H9 (cell line): Measurements from ENCODE around the gene HOXC6. TPM values are rescaled to one million over a fixed set of nuclear protein-coding genes. Genes with fewer than 3 reads are reported as not detected.

Source experiments
- DNase-seq: peaks from one replicate; pipeline ENCODE4 v3.0.0-alpha.2; 2017
- H2AFZ ChIP-seq: one replicate; pipeline ENCODE4 v1.6.1; 2013; ENCODE audit warnings: mild to moderate bottlenecking, low read length, control low read depth, moderate library complexity
- H2AK5ac ChIP-seq: 2 replicates; pipeline ENCODE4 v1.6.1; 2013; ENCODE audit warnings: low read length, control low read depth, mixed read lengths; ENCODE audit not compliant: insufficient read length
- H2BK120ac ChIP-seq: one replicate; pipeline ENCODE4 v1.6.1; 2013; ENCODE audit warnings: low read depth, mild to moderate bottlenecking, low read length, control low read depth, inconsistent platforms; ENCODE audit not compliant: poor library complexity, severe bottlenecking
- H2BK12ac ChIP-seq: 2 replicates; pipeline ENCODE4 v1.6.1; 2013; ENCODE audit warnings: low read length, control low read depth, mixed read lengths, low read depth; ENCODE audit not compliant: insufficient read length
- H2BK15ac ChIP-seq: 2 replicates; pipeline ENCODE4 v1.6.1; 2013; ENCODE audit warnings: low read depth, low read length, control low read depth
- H2BK20ac ChIP-seq: one replicate; pipeline ENCODE4 v1.6.1; 2013; ENCODE audit warnings: low read depth, mild to moderate bottlenecking, low read length, control low read depth, inconsistent platforms; ENCODE audit not compliant: poor library complexity, severe bottlenecking
- H2BK5ac ChIP-seq: 2 replicates; pipeline ENCODE4 v1.6.1; 2013; ENCODE audit warnings: low read length, control low read depth, mixed read lengths; ENCODE audit not compliant: insufficient read length
- H3K14ac ChIP-seq: 2 replicates; pipeline ENCODE4 v1.6.1; 2013; ENCODE audit warnings: low read length, control low read depth; ENCODE audit not compliant: insufficient read depth
- H3K18ac ChIP-seq: 2 replicates; pipeline ENCODE4 v1.6.1; 2013; ENCODE audit warnings: low read depth, mild to moderate bottlenecking, mixed read lengths, low read length, control low read depth; ENCODE audit not compliant: insufficient read length
- H3K23ac ChIP-seq: 2 replicates; pipeline ENCODE4 v1.6.1; 2013; ENCODE audit warnings: low read length, control low read depth, mixed read lengths, low read depth; ENCODE audit not compliant: insufficient read length
- H3K23me2 ChIP-seq: 2 replicates; pipeline ENCODE4 v1.6.1; 2013; ENCODE audit warnings: low read depth, mild to moderate bottlenecking, mixed read lengths, low read length, control low read depth; ENCODE audit not compliant: insufficient read length, poor library complexity, severe bottlenecking
- H3K27ac ChIP-seq: 2 replicates; pipeline ENCODE4 v1.5.1; 2013; ENCODE audit warnings: low read length, control low read depth, mixed read lengths, low read depth; ENCODE audit not compliant: insufficient read length
- H3K27me3 ChIP-seq: 2 replicates; pipeline ENCODE4 v1.6.1; 2013; ENCODE audit warnings: low read length, control low read depth, inconsistent platforms; ENCODE audit not compliant: insufficient read depth
- H3K4ac ChIP-seq: 2 replicates; pipeline ENCODE4 v1.6.1; 2013; ENCODE audit warnings: low read depth, mild to moderate bottlenecking, control low read depth, inconsistent platforms, low read length, moderate library complexity
- H3K4me1 ChIP-seq: 2 replicates; pipeline ENCODE4 v1.6.1; 2013; ENCODE audit warnings: low read length, control low read depth, inconsistent platforms; ENCODE audit not compliant: insufficient read depth
- H3K4me2 ChIP-seq: 2 replicates; pipeline ENCODE4 v1.6.1; 2013; ENCODE audit warnings: low read length, control low read depth, mixed read lengths; ENCODE audit not compliant: insufficient read length, insufficient read depth
- H3K56ac ChIP-seq: 2 replicates; pipeline ENCODE4 v1.6.1; 2013; ENCODE audit warnings: low read depth, mild to moderate bottlenecking, mixed read lengths, low read length, control low read depth; ENCODE audit not compliant: insufficient read length
- H3K79me1 ChIP-seq: 2 replicates; pipeline ENCODE4 v1.6.1; 2013; ENCODE audit warnings: low read depth, mild to moderate bottlenecking, moderate library complexity, low read length, control low read depth, inconsistent platforms; ENCODE audit not compliant: insufficient read depth, poor library complexity, severe bottlenecking
- H3K79me2 ChIP-seq: 2 replicates; pipeline ENCODE4 v1.6.1; 2013; ENCODE audit warnings: low read length, control low read depth, inconsistent platforms; ENCODE audit not compliant: insufficient read depth
- H3K9ac ChIP-seq: 2 replicates; pipeline ENCODE4 v1.6.1; 2013; ENCODE audit warnings: low read length, control low read depth, mixed read lengths; ENCODE audit not compliant: insufficient read length; ENCODE audit errors: extremely low read depth
- H3K9me3 ChIP-seq: one replicate; pipeline ENCODE4 v1.6.1; 2013; ENCODE audit warnings: low read depth, low read length, inconsistent platforms; ENCODE audit not compliant: control insufficient read depth
- H3T11ph ChIP-seq: one replicate; pipeline ENCODE4 v1.6.1; 2013; ENCODE audit warnings: mild to moderate bottlenecking, low read length, control low read depth, inconsistent platforms
- H4K20me1 ChIP-seq: one replicate; pipeline ENCODE4 v1.6.1; 2013; ENCODE audit not compliant: control insufficient read depth, insufficient read length, insufficient read depth
- H4K5ac ChIP-seq: 2 replicates; pipeline ENCODE4 v1.6.1; 2013; ENCODE audit warnings: low read depth, mild to moderate bottlenecking, mixed read lengths, low read length, control low read depth; ENCODE audit not compliant: insufficient read length
- H4K8ac ChIP-seq: replicated peaks from 2 replicates; pipeline ENCODE4 v1.6.1; 2013; ENCODE audit warnings: low read length, control low read depth, mixed read lengths, low read depth; ENCODE audit not compliant: insufficient read length
- H4K91ac ChIP-seq: 2 replicates; pipeline ENCODE4 v1.6.1; 2013; ENCODE audit warnings: low read depth, mild to moderate bottlenecking, moderate library complexity, mixed read lengths, low read length, control low read depth; ENCODE audit not compliant: insufficient read length
- H3K27ac Mint-ChIP-seq, 3 experiments: 2 replicates in 2 of 3; 3 replicates in 1 of 3; pipeline ENCODE4 v1.8.0; 2020 to 2021; ENCODE audit warnings: mixed read lengths in 3 of 3, mild to moderate bottlenecking in 1 of 3, moderate library complexity in 1 of 3
- H3K27me3 Mint-ChIP-seq: 2 replicates; pipeline ENCODE4 v1.8.0; 2021; ENCODE audit warnings: low read depth, mild to moderate bottlenecking, moderate library complexity, mixed read lengths
- H3K36me3 Mint-ChIP-seq, 3 experiments: 2 replicates in 2 of 3; 3 replicates in 1 of 3; pipeline ENCODE4 v1.8.0; 2020 to 2021; ENCODE audit warnings: low read depth in 3 of 3, mixed read lengths in 3 of 3; ENCODE audit not compliant: insufficient read depth in 1 of 3
- H3K4me1 Mint-ChIP-seq, 2 experiments: 2 replicates each; pipeline ENCODE4 v1.8.0; 2020; ENCODE audit warnings: mixed read lengths in 2 of 2
- H3K4me3 Mint-ChIP-seq, 2 experiments: 2 replicates in 1 of 2; 3 replicates in 1 of 2; pipeline ENCODE4 v1.8.0; 2020 to 2021; ENCODE audit warnings: mild to moderate bottlenecking in 2 of 2, mixed read lengths in 2 of 2, moderate library complexity in 1 of 2
- H3K9me3 Mint-ChIP-seq, 2 experiments: 2 replicates in 1 of 2; 3 replicates in 1 of 2; pipeline ENCODE4 v1.8.0; 2020; ENCODE audit warnings: mild to moderate bottlenecking in 2 of 2, mixed read lengths in 2 of 2, moderate library complexity in 1 of 2
- CTCF ChIP-seq: fragments of 200-600 bp; sonication (generic); conservative IDR thresholded peaks from 3 replicates; pipeline ENCODE4 v1.8.0; 2021; ENCODE audit warnings: antibody characterized with exemption, mild to moderate bottlenecking
- WGBS: extraction: QIAGEN DNeasy Blood & Tissue Kit; methylation state at CpG from one replicate; pipeline ENCODE4 v1.1.7; 2013; ENCODE audit warnings: missing lambda C conversion rate, low lambda C conversion rate, mixed read lengths; ENCODE audit not compliant: insufficient read length; ENCODE audit errors: extremely low coverage; 5-methylcytosine and 5-hydroxymethylcytosine counted together
- total RNA-seq: library from RNA; stranded (reverse); gene quantifications from 2 replicates; pipeline ENCODE4 v1.2.1, GENCODE V29; 2021

The HOXC6 gene
- total RNA-seq, 1 experiment from 2014 or later = not detected

DNA sequence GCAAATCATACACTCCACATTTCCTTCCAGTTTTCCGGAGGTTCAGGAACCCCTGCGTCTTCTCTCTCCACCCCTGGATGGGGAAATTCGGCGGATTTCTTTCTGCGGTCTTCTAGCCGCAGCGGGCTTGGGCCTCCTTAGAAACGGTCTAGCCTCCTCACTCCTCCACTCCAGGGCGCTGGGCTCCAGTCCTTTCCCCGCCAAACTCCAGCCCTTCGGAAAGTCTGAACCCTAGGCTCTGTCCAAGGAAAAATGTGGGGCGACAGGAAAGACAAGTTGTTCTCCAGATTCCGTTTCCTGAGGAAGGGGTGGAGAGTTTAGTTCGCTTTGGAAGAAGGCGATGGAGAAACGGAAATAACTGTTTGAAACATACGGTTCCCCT, 44.7 kb upstream of the HOXC6 start:
- Histone ChIP-seq H3K9me3 (no peaks in the 10 kb centered on the region), H3K27ac (no peak overlapping the region), H2BK120ac (no peak overlapping the region), H2BK5ac (no peak overlapping the region), H2BK20ac (no peak overlapping the region), H2BK15ac (no peak overlapping the region), H3K4ac (no peak overlapping the region), H3K18ac (no peak overlapping the region), H2BK12ac (no peak overlapping the region), H2AK5ac (no peak overlapping the region), H3K4me1 (no peaks in the 10 kb centered on the region), H3K9ac (no peak overlapping the region), H3K23ac (no peak overlapping the region), H3K56ac (no peak overlapping the region), H4K91ac (no peak overlapping the region), H3K79me2 (no peaks in the 10 kb centered on the region), H3K4me2 (no peak overlapping the region), H4K8ac (no peak overlapping the region), H2AFZ (no peak overlapping the region), H4K5ac (no peak overlapping the region), H3K23me2 (no peaks in the 10 kb centered on the region), H3K79me1 (no peaks in the 10 kb centered on the region), H3K14ac (no peak overlapping the region), H3K27me3 (peaks cover 94% of the 10 kb centered on the region), H3T11ph (no peak overlapping the region), H4K20me1 (no peaks in the 10 kb centered on the region)
- no CpG with 5 or more reads among the region's 17 CpGs for WGBS
- H3K4me1 Mint-ChIP-seq = peaks cover 3 to 10% of the 10 kb centered on the region in 2 experiments; a peak in 2 of 4 replicates
- peaks cover 100% of the 10 kb centered on the region for H3K27me3 Mint-ChIP-seq
- H3K27ac Mint-ChIP-seq = no peak overlapping the region
- no peak for TF ChIP-seq CTCF
- no peak for DNase-seq
- H3K9me3 Mint-ChIP-seq = peaks cover 7 to 14% of the 10 kb centered on the region in 2 experiments; a peak in 4 of 5 replicates
- H3K4me3 Mint-ChIP-seq = no peak overlapping the region
- no peaks in the 10 kb centered on the region; a peak in 2 of 7 replicates for H3K36me3 Mint-ChIP-seq
